D721Med (cell line): Measurements from ENCODE around the gene BCL2L14.

ENCODE experiments used
- DNase-seq: peaks from one replicate; pipeline ENCODE4 v3.0.0; 2011; ENCODE audit warnings: low spot score; ENCODE audit not compliant: insufficient read length
- FAIRE-seq: peaks from 2 replicates; lab custom pipeline; 2011; peaks lifted over from hg19 to GRCh38; lab: Jason Lieb, UNC
- TF ChIP-seq, protein P1 (sequence below): IDR thresholded peaks from 2 replicates; pipeline ENCODE4 v1.5.1; 2012; ENCODE audit warnings: mild to moderate bottlenecking, control low read depth; ENCODE audit not compliant: insufficient read depth; ENCODE audit errors: missing control alignments

The BCL2L14 gene, protein sequence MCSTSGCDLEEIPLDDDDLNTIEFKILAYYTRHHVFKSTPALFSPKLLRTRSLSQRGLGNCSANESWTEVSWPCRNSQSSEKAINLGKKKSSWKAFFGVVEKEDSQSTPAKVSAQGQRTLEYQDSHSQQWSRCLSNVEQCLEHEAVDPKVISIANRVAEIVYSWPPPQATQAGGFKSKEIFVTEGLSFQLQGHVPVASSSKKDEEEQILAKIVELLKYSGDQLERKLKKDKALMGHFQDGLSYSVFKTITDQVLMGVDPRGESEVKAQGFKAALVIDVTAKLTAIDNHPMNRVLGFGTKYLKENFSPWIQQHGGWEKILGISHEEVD

DNA sequence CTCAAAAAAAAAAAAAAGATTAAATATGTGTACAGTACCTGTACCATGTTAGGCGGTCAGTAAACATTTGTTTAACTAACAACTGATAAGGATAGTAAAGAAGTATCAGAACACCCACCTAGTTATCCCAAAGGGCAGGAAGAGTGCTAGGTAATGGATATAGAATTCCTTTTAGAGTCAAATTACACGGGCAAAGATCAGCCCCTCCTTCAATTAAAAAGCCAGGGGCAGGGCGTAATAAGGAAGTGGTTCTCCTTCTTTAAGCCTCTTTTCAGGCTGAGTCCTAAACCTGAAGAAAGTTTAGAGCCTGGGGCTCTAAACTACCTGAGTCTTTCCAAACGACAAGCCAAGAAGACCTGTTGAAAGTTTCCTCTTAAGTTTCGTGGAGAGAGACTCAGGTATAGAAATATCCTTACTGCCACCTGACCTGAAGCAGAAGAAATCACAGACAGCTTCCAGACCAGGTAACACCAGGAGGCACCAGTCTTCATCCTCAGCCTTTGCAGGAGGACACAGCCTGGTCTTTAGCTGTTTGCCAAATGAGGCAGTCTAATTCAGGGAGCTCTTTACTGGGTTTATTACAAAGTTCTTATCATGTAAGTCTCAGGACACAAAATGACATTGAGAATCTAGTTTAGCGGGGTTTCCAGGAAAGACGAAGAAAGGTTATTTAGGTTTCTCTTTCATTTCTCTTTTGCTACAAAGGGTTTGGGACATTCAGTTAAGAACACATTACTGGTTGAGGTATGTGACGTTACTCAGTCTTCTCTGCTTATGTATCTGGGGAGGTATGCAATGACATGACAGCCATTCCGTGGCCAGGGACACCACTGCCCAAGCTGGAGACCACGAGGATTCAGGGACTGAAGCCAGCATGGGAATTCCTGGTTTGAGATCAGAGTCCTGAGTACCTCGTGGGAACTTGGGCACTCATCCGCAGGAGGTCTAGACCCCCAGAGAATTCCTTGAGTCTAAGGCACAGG, at the start of gene BCL2L14:
BCL2L14 (plus strand) TSS at position 266 of the 983 bp plus-strand sequence. CDS start 8,367 bp downstream, outside the sequence.
- no peak for DNase-seq
- TF ChIP-seq, protein P1, sequence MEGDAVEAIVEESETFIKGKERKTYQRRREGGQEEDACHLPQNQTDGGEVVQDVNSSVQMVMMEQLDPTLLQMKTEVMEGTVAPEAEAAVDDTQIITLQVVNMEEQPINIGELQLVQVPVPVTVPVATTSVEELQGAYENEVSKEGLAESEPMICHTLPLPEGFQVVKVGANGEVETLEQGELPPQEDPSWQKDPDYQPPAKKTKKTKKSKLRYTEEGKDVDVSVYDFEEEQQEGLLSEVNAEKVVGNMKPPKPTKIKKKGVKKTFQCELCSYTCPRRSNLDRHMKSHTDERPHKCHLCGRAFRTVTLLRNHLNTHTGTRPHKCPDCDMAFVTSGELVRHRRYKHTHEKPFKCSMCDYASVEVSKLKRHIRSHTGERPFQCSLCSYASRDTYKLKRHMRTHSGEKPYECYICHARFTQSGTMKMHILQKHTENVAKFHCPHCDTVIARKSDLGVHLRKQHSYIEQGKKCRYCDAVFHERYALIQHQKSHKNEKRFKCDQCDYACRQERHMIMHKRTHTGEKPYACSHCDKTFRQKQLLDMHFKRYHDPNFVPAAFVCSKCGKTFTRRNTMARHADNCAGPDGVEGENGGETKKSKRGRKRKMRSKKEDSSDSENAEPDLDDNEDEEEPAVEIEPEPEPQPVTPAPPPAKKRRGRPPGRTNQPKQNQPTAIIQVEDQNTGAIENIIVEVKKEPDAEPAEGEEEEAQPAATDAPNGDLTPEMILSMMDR, result no peak
- FAIRE-seq, result no peak

DNA sequence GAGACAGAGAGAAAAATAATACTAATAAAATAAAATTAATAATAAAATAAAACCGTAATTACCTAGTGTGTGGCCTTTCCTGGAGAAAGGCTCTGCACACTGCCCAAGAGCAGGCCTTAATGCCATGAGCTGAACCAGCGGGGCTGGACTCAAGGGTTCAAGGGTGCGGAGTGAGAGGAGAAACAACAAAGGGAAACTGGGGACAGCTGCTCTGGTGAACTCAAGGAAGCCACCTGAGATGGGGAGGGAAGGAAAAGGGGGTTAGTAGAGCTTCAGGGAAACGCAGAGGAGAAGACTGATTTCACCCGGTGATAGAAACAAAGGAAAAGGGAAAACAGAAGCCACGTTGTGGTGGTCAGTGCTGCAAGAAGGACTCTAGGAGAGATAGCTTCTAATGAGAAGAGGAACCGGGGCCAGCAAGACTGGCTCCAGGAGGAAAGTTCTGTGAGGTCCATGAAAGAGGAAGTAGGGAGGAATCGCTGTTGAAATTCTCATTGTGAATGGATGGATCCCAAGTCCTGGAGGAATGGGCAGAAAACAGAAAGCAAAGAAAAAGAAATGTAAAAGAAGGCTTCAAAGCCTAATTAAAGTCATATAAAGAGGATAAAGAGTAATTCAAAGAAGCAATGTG, 48.3 kb upstream of the BCL2L14 start:
- FAIRE-seq (no peak), DNase-seq (no peak)
- TF ChIP-seq, protein P1, result no peak

DNA sequence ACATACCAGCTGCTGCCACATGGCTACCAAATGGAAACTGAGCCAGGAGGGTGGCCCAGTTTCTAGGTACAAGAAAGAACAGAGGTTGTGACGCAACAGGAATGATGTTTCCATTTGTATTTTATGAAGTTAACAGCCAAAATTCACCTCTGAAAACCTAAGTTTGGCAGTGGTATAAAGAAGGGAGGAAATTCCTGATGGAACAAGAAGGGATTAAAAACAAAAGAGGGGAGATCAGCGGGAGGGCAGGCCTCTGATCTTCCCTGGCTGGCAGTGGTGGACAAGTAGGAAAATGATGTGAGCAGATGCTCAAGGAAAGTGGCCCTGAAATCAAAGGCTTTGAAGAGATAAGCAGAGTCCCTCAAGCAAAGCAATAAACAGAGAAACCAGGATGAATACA, 47.3 kb upstream of the BCL2L14 start:
- FAIRE-seq, result no peak
- no peak for DNase-seq

DNA sequence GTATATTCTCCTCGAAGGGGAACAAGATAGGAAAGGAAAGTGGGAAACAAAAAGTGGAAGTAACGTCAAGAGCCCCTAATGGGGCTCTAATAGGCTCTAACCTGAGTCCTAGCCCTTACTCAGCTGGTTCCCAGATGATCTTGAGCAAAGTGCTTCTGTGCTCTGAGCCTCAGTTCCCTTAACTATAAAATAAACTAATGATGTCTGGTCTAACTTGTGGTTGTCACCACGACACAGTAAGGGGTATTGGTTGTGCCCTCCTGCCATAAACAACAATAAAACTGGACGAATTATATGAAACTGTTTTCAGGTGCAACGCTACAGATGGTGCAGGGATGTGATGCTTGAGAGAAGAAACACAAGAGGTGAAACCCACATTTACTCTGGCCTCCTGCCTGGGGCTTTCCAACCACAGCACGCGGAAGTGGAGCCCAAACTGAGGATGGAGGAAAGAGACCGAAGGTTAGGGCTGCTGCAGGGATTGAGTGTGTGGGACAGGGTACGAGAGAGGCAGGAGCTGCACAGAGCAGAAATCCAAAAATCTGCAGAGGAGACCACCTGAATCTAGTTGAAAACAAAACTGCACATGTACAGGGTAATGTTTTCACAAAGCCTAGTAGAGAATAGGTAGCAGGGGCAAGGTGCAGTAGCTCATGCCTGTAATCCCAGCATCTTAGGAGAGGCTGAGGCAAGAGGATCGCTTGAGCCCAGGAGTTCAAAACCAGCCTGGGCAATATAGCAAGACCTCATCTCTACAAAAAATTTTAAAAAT, 45.6 kb upstream of the BCL2L14 start:
- DNase-seq (no peak), FAIRE-seq (no peak)
- TF ChIP-seq, protein P1, result no peak

More for the DNA sequence above, 47.3 kb upstream of the BCL2L14 start:
- TF ChIP-seq, protein P1, result no peak

DNA sequence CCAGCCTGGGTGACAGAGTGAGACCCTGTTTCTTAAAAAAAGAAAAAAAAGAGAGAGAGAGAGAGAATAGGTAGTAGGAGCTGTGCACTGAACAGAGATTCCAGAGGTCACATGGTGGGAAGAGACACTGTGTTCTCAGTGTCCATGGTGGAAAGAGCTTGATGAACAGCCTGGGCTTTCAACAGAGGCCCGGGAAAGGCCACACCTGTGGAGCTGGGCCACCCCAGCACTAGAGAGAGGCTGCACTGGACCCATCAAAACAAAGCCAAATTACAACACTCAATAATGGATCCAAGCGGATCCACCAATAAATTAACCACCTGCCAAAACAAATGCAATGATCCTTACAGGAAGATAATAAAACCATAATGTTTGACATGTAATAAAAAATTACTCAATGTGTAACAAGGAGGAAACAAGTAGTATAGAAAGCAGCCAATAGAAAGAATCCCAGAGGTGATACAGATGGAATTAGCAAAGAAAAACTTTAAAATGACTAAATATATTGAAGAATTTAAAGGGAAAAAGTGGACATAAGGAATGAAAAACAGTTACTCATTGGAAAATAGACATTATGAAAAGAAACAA, 44.8 kb upstream of the BCL2L14 start:
- no peak for DNase-seq
- TF ChIP-seq, protein P1, result no peak
- FAIRE-seq, result no peak
